LNCAP (cell line): Measurements from ENCODE around the gene DSCAML1.

Source experiments
- CTCF ChIP-seq: fragments of 450-650 bp; IDR thresholded peaks from 2 replicates; pipeline ENCODE4 v1.5.1; 2017; ENCODE audit warnings: mild to moderate bottlenecking

Gene DSCAML1

GRCh38 chr11:117706322-117706814 lies 90.6 kb downstream of the DSCAML1 start:
- no peak for TF ChIP-seq CTCF

- no peak for TF ChIP-seq CTCF
Measured at GRCh38 chr11:117705866-117706265, 91.2 kb downstream of the DSCAML1 start.

GRCh38 chr11:117704395-117705100 lies 92.5 kb downstream of the DSCAML1 start:
- no peak for TF ChIP-seq CTCF

- no peak for TF ChIP-seq CTCF
Measured at GRCh38 chr11:117702946-117703598, 93.9 kb downstream of the DSCAML1 start.

- TF ChIP-seq CTCF, result no peak
Measured at GRCh38 chr11:117701781-117702180, 95.2 kb downstream of the DSCAML1 start.

- no peak for TF ChIP-seq CTCF
Measured at GRCh38 chr11:117700551-117700950, 96.5 kb downstream of the DSCAML1 start.

- TF ChIP-seq CTCF, result no peak
Measured at GRCh38 chr11:117697319-117697718, 99.7 kb downstream of the DSCAML1 start.
